Mesendoderm (in vitro differentiated cells): Measurements from ENCODE around the gene PPDPF.

Source experiments
- DNase-seq: peaks from one replicate; pipeline ENCODE4 v3.0.0; 2013
- H2AK5ac ChIP-seq: 2 replicates; pipeline ENCODE4 v1.6.1; 2013; ENCODE audit warnings: low read length, inconsistent platforms
- H2BK120ac ChIP-seq: 2 replicates; pipeline ENCODE4 v1.6.1; 2013; ENCODE audit warnings: low read depth, mild to moderate bottlenecking, low read length, moderate library complexity, mixed read lengths
- H2BK15ac ChIP-seq: replicated peaks from 2 replicates; pipeline ENCODE4 v1.6.1; 2013; ENCODE audit warnings: low read depth, mild to moderate bottlenecking, moderate library complexity
- H2BK5ac ChIP-seq: 2 replicates; pipeline ENCODE4 v1.6.1; 2013; ENCODE audit warnings: low read length, inconsistent platforms
- H3K18ac ChIP-seq: 2 replicates; pipeline ENCODE4 v1.6.1; 2013; ENCODE audit warnings: mild to moderate bottlenecking, low read length, mixed read lengths
- H3K23ac ChIP-seq: one replicate; pipeline ENCODE4 v1.6.1; 2013; ENCODE audit warnings: low read length
- H3K27ac ChIP-seq: 2 replicates; pipeline ENCODE4 v1.5.1; 2013; ENCODE audit warnings: low read depth, mild to moderate bottlenecking, inconsistent platforms, low read length, moderate library complexity
- H3K27me3 ChIP-seq: 2 replicates; pipeline ENCODE4 v1.6.1; 2013; ENCODE audit warnings: low read length, control low read depth, mild to moderate bottlenecking, inconsistent platforms; ENCODE audit not compliant: insufficient read depth, poor library complexity
- H3K36me3 ChIP-seq: 2 replicates; pipeline ENCODE4 v1.6.1; 2013; ENCODE audit warnings: low read length, inconsistent platforms; ENCODE audit not compliant: control insufficient read depth, insufficient read depth
- H3K4ac ChIP-seq: one replicate; pipeline ENCODE4 v1.6.1; 2013; ENCODE audit warnings: low read depth, mild to moderate bottlenecking, low read length, moderate library complexity
- H3K4me1 ChIP-seq: 2 replicates; pipeline ENCODE4 v1.6.1; 2013; ENCODE audit warnings: low read depth, low read length, inconsistent platforms; ENCODE audit not compliant: control insufficient read depth
- H3K4me2 ChIP-seq: 2 replicates; pipeline ENCODE4 v1.6.1; 2013; ENCODE audit warnings: low read length
- H3K4me3 ChIP-seq: 2 replicates; pipeline ENCODE4 v1.5.1; 2013; ENCODE audit warnings: mild to moderate bottlenecking, low read length
- H3K56ac ChIP-seq: one replicate; pipeline ENCODE4 v1.6.1; 2013; ENCODE audit warnings: low read length
- H3K79me1 ChIP-seq: 2 replicates; pipeline ENCODE4 v1.6.1; 2013; ENCODE audit warnings: low read length, inconsistent platforms
- H3K79me2 ChIP-seq: 2 replicates; pipeline ENCODE4 v1.6.1; 2013; ENCODE audit warnings: mild to moderate bottlenecking, low read length; ENCODE audit not compliant: control insufficient read depth, insufficient read depth
- H3K9ac ChIP-seq: 2 replicates; pipeline ENCODE4 v1.6.1; 2013; ENCODE audit warnings: low read length, inconsistent platforms
- H4K5ac ChIP-seq: one replicate; pipeline ENCODE4 v1.6.1; 2013; ENCODE audit warnings: low read length
- H4K8ac ChIP-seq: one replicate; pipeline ENCODE4 v1.6.1; 2013; ENCODE audit warnings: low read depth, mild to moderate bottlenecking, control low read depth, low read length, moderate library complexity
- WGBS: extraction: QIAGEN DNeasy Blood & Tissue Kit; methylation state at CpG from one replicate; pipeline ENCODE4 v1.1.7; 2013; ENCODE audit warnings: low lambda C conversion rate, missing lambda C conversion rate; ENCODE audit not compliant: insufficient coverage; ENCODE audit errors: extremely low coverage; 5-methylcytosine and 5-hydroxymethylcytosine counted together

The PPDPF gene

DNA sequence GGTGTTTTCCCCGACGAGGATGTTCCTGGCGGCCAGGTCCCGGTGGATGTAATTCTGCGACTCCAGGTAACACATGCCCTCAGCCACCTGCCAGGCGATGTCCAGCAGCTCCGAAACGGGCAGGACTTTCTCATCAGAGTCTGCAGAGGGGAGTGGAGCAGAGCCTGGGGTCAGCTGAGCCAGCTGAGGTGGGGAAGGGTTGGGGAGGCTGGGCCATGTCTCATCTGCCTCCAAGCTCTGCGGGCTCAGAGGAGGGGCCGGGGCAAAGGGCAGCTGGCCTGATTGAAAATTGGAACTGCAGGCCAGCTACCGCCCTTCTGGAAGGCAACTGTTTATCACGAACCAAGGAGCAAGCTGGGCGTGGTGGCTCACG, 10.2 kb downstream of the PPDPF start:
- Histone ChIP-seq H2BK120ac (no peak overlapping the region), H3K4me3 (no peak overlapping the region), H3K18ac (no peak overlapping the region), H3K4me1 (no peaks in the 10 kb centered on the region), H3K27ac (no peak overlapping the region), H3K56ac (no peak overlapping the region), H3K9ac (no peak overlapping the region), H2BK15ac (no peak overlapping the region), H3K4ac (no peak overlapping the region), H4K5ac (no peak overlapping the region), H3K4me2 (no peak overlapping the region), H3K23ac (no peak overlapping the region), H3K79me2 (no peaks in the 10 kb centered on the region), H2BK5ac (no peak overlapping the region), H3K27me3 (no peaks in the 10 kb centered on the region), H3K36me3 (no peaks in the 10 kb centered on the region), H3K79me1 (no peaks in the 10 kb centered on the region), H4K8ac (no peak overlapping the region), H2AK5ac (no peak overlapping the region)
- DNase-seq: no peak
- WGBS: no CpG with 5 or more reads among the region's 14 CpGs

DNA sequence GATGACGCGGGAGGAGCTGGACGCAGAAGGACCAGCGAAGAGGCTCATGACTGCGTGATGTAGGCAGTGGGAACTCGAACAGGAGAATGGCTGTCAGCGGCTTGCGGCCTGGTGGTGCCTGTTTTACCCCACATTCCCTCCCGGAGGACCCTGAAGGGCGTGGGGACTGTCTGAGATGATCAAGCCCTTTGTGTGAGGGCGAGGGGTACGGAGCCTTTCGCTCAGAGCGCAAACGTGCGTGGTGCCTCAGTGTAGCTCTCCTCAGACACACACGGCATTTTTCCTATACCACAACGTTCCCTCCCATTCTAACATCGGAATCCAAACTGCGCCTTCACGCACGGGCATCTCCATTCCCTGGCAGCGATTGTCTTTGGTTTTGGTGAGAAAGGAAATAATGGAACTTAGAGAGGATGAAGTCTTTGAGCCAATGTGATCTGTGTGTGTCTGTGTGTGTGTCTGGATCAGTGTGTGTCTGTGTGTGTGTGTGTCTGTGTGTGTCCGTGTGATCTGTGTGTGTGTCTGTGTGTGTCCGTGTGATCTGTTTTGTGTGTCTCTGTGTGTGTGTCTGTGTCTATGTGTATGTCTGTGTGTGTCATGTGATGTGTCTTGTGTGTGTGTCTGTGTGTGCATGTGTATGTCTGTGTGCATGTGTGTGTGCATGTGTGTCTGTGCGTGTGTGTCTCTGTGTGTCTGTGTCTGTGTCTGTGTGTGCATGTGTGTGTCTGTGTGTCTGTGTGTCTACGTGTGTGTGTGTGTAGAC, 11.3 kb downstream of the PPDPF start:
- H3K27ac ChIP-seq: no peak overlapping the region
- no CpG with 5 or more reads among the region's 27 CpGs for WGBS

DNA sequence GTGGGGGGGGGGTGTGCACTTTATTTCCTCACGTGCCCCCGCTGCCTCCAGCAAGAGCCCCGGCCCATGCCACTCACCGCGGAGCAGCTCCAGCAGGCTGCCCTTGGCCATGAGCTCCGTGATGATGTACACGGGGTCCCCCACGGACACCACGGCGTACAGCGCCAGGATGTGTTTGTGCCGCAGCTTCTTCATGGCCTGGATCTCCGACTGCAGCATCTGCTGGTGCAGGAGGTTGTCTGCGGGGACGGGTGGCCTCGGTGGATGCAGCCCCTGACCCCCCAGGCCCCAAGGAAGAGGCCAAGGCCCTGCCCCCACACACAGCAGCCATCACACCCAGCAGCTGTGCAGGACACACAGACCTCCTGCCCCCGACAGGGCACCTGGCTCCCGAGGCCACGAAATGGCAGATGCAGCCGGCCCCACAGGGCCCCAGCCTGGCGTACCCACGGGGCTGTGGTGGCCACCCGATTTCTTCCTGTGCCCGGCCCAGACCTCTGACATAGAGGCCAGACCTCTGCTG, 11.9 kb downstream of the PPDPF start:
- no peak overlapping the region for H2BK5ac ChIP-seq
- no peak overlapping the region for H3K4ac ChIP-seq
- no peaks in the 10 kb centered on the region for H3K27me3 ChIP-seq
- no peak overlapping the region for H4K8ac ChIP-seq
- H3K27ac ChIP-seq: no peak overlapping the region
- DNase-seq: no peak
- H3K23ac ChIP-seq: no peak overlapping the region
- no peak overlapping the region for H2BK120ac ChIP-seq
- WGBS: no CpG with 5 or more reads among the region's 24 CpGs
- H3K18ac ChIP-seq: no peak overlapping the region
- H3K4me2 ChIP-seq: no peak overlapping the region
- no peak overlapping the region for H3K56ac ChIP-seq
- no peak overlapping the region for H2AK5ac ChIP-seq
- H4K5ac ChIP-seq: no peak overlapping the region
- no peak overlapping the region for H3K9ac ChIP-seq
- no peaks in the 10 kb centered on the region for H3K4me1 ChIP-seq
- no peaks in the 10 kb centered on the region for H3K79me1 ChIP-seq
- no peak overlapping the region for H2BK15ac ChIP-seq
- no peaks in the 10 kb centered on the region for H3K79me2 ChIP-seq
- H3K4me3 ChIP-seq: no peak overlapping the region
- H3K36me3 ChIP-seq: no peaks in the 10 kb centered on the region

More for the DNA sequence above, 11.3 kb downstream of the PPDPF start:
- no peaks in the 10 kb centered on the region for H3K36me3 ChIP-seq
- H2BK120ac ChIP-seq: no peak overlapping the region
- no peaks in the 10 kb centered on the region for H3K79me1 ChIP-seq
- H3K9ac ChIP-seq: no peak overlapping the region
- no peak overlapping the region for H3K56ac ChIP-seq
- H2AK5ac ChIP-seq: no peak overlapping the region
- H4K5ac ChIP-seq: no peak overlapping the region
- H3K27me3 ChIP-seq: no peaks in the 10 kb centered on the region
- no peak for DNase-seq
- H3K4me2 ChIP-seq: no peak overlapping the region
- no peak overlapping the region for H3K4me3 ChIP-seq
- H2BK5ac ChIP-seq: no peak overlapping the region
- no peak overlapping the region for H3K18ac ChIP-seq
- no peak overlapping the region for H2BK15ac ChIP-seq
- no peaks in the 10 kb centered on the region for H3K79me2 ChIP-seq
- H3K23ac ChIP-seq: no peak overlapping the region
- no peaks in the 10 kb centered on the region for H3K4me1 ChIP-seq
- H3K4ac ChIP-seq: no peak overlapping the region
- H4K8ac ChIP-seq: no peak overlapping the region

DNA sequence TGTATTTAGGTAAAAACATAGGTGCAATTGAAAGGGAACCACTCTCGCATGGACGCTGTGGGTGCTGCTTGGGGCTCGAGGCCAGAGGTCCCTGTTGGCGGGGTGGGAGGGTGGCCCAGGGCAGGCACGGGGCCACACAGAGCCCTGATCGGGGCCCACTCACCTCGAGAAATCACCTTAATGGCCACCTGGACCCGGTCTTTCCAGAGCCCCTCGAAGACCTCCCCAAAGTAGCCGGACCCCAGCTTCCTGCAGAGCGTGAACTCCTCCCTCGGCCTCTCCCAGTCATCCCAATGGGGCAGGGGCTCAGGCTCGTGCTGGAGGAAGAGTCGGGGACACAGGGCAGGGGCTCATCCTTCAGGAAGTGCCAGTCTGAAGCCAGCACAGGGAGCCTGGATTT, 12.8 kb downstream of the PPDPF start:
- Histone ChIP-seq H3K4ac (no peak overlapping the region), H3K56ac (no peak overlapping the region), H2BK5ac (no peak overlapping the region), H3K27ac (no peak overlapping the region), H2AK5ac (no peak overlapping the region), H4K5ac (no peak overlapping the region), H3K79me1 (no peaks in the 10 kb centered on the region), H3K18ac (no peak overlapping the region), H3K9ac (no peak overlapping the region), H3K27me3 (no peaks in the 10 kb centered on the region), H3K4me3 (no peak overlapping the region), H3K36me3 (no peaks in the 10 kb centered on the region), H2BK15ac (no peak overlapping the region), H3K4me2 (no peak overlapping the region), H3K4me1 (no peaks in the 10 kb centered on the region), H3K79me2 (no peaks in the 10 kb centered on the region), H3K23ac (no peak overlapping the region), H4K8ac (no peak overlapping the region), H2BK120ac (no peak overlapping the region)
- WGBS: no CpG with 5 or more reads among the region's 14 CpGs
- no peak for DNase-seq

DNA sequence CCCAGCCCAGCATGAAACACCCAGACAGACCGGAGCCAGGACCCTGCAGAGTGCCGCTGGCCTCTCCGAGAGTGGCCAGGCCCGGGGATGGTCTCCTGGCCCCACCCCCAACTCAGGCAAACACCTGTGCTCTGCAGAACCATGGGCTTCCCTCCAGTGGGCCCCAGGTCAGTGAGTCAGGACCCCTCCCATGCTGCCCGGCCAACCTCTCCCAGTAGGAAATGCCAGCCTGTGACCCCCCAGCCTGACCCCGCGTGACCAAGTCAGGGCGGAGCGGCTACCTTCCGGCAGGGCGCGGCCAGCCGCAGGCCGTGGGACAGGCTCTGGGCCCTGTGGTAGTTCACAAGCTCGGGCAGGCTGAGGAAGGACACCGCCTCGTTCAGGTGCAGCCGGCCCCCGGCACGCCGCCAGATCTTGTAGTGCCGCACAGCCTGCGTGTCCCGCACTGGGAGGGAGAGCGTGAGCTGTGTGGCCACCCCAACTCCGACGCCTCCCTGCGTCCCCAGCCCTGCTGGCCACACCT, 13.4 kb downstream of the PPDPF start:
- Histone ChIP-seq H3K18ac (no peak overlapping the region), H3K9ac (no peak overlapping the region), H3K4me2 (no peak overlapping the region), H2BK120ac (no peak overlapping the region), H3K27ac (no peak overlapping the region), H3K79me1 (no peaks in the 10 kb centered on the region), H3K23ac (no peak overlapping the region), H3K79me2 (no peaks in the 10 kb centered on the region), H3K27me3 (no peaks in the 10 kb centered on the region), H4K5ac (no peak overlapping the region), H2AK5ac (no peak overlapping the region), H3K36me3 (no peaks in the 10 kb centered on the region), H4K8ac (no peak overlapping the region), H3K4me1 (no peaks in the 10 kb centered on the region), H2BK15ac (no peak overlapping the region), H2BK5ac (no peak overlapping the region), H3K4ac (no peak overlapping the region), H3K56ac (no peak overlapping the region), H3K4me3 (no peak overlapping the region)
- no CpG with 5 or more reads among the region's 28 CpGs for whole genome bisulfite sequencing
- no peak for DNase-seq
